Left renal cortex interstitium (tissue), 4 donors: ENCODE measurements around the gene UBP1. TPM values are rescaled to one million over a fixed set of nuclear protein-coding genes. Genes with fewer than 3 reads are reported as not detected.
"Not testable (repeated sequence)": the region's sequence is repeated elsewhere in the genome, so short reads cannot be mapped to it uniquely, and the experiment has no call there.

Source experiments
- DNase-seq, 4 donors: peaks; one replicate each; pipeline ENCODE4 v3.0.0-alpha.2; 2013; ENCODE audit warnings: low read depth in 4 of 4, low spot score in 2 of 4, missing footprints in 1 of 4
- polyA plus RNA-seq, 4 donors: library from polyadenylated mRNA; unstranded; fragments of 120-200 nt; gene quantifications; one replicate each; pipeline ENCODE4 v1.2.1, GENCODE V29; 2013; ENCODE audit not compliant: insufficient read length in 4 of 4

The UBP1 gene
- polyA plus RNA-seq, 4 donors: 84.2 to 102 (median 99.4) TPM

- no peak for DNase-seq
These were observed 100.4 kb downstream of the UBP1 start for GRCh38 chr3:33339758-33340157.

DNA sequence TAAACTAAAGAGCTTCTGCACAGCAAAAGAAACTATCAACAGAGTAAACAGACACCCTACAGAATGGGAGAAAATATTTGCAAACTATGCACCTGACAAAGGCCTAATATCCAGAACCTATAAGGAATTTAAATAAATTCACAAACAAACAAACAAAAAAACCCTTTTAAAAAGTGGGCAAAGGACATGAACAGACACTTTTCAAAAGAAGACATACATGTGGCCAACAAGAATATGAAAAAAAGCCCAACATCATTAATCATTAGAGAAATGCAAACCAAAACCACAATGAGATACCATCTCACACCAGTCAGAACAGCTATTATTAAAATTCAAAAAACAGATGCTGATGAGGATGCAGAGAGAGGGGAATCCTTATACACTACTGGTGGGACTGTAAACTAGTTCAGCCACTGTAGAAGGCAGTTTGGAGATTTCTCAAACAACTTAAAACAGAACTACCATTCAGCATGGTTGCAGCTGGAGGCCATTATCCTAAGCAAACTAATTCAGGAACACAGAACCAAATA is 101.2 kb downstream of the UBP1 start:
- DNase-seq: not testable (repeated sequence)

Other genes with a start within 250 kb of the UBP1 start
- gene SUSD5, start 221.6 kb downstream of the UBP1 start, polyA plus RNA-seq: 1 to 10 TPM; 4.2 to 6.2 (median 4.6) TPM
- gene FBXL2, start 163.0 kb downstream of the UBP1 start, polyA plus RNA-seq: 10 to 100 TPM; 26.0 to 33.3 (median 28.5) TPM